Measurements from ENCODE around the gene GRPR.

GRPR gene

GRCh38 chrX:16186380-16187007, 63.1 kb downstream of the GRPR start:
- TF ChIP-seq CTCF (conservative IDR thresholded peaks at IDR 0.05; ENCODE audit: low read depth): no peak
- no peak overlapping the region for H3K27ac ChIP-seq
- ChIA-PET CTCF (no interaction called here), POLR2A (ENCODE audit: low non-redundant PET) (no interaction called here)
- DNase-seq (ENCODE audit: low spot score): no peak

- ChIA-PET CTCF (no interaction called here), POLR2A (ENCODE audit: low non-redundant PET) (interaction anchor here (0.6 kb wide), 1 partner anchor 14 kb away, joined by 3 read pairs; no protein-coding TSS in a partner anchor)
- no peak overlapping the region for H3K27ac ChIP-seq
These were observed 63.8 kb downstream of the GRPR start for GRCh38 chrX:16187024-16187760.

GRCh38 chrX:16188687-16189086, 65.3 kb downstream of the GRPR start:
- TF ChIP-seq CTCF (conservative IDR thresholded peaks at IDR 0.05; ENCODE audit: low read depth): no peak
- H3K27ac ChIP-seq: no peak overlapping the region
- ChIA-PET CTCF (no interaction called here), POLR2A (ENCODE audit: low non-redundant PET) (no interaction called here)
- DNase-seq (ENCODE audit: low spot score): no peak

More at GRCh38 chrX:16187024-16187760, 63.8 kb downstream of the GRPR start:
- TF ChIP-seq CTCF (conservative IDR thresholded peaks at IDR 0.05; ENCODE audit: low read depth): no peak
- DNase-seq (ENCODE audit: low spot score): no peak

- H3K27ac ChIP-seq: no peak overlapping the region
- DNase-seq (ENCODE audit: low spot score): no peak
- TF ChIP-seq CTCF (conservative IDR thresholded peaks at IDR 0.05; ENCODE audit: low read depth): no peak
- ChIA-PET CTCF (interaction anchor here (0.6 kb wide), 1 partner anchor 10 kb away, joined by 3 read pairs; no protein-coding TSS in a partner anchor), POLR2A (ENCODE audit: low non-redundant PET) (no interaction called here)
These were observed 68.2 kb downstream of the GRPR start for GRCh38 chrX:16191605-16192004.

- CTCF ChIA-PET: no interaction called here
- DNase-seq (ENCODE audit: low spot score): no peak
These were observed 73.5 kb downstream of the GRPR start for GRCh38 chrX:16196829-16197228.

GRCh38 chrX:16199343-16199742, 76.0 kb downstream of the GRPR start:
- DNase-seq (ENCODE audit: low spot score): no peak
- CTCF ChIA-PET: no interaction called here
- POLR2A ChIA-PET (ENCODE audit: low non-redundant PET): no interaction called here
- H3K27ac ChIP-seq: no peak overlapping the region
- TF ChIP-seq CTCF (conservative IDR thresholded peaks at IDR 0.05; ENCODE audit: low read depth): no peak

More at GRCh38 chrX:16196829-16197228, 73.5 kb downstream of the GRPR start:
- H3K27ac ChIP-seq: no peak overlapping the region
- TF ChIP-seq CTCF (conservative IDR thresholded peaks at IDR 0.05; ENCODE audit: low read depth): no peak
- POLR2A ChIA-PET (ENCODE audit: low non-redundant PET): no interaction called here

Data from RWPE1 (cell line).